Astrocyte of the spinal cord (primary cell): ENCODE data around the gene AMTN.
"Not testable (repeated sequence)": the region's sequence is repeated elsewhere in the genome, so short reads cannot be mapped to it uniquely, and the experiment has no call there.

Experiments
- DNase-seq: peaks from one replicate; pipeline ENCODE4 v3.0.0; 2011; ENCODE audit warnings: low read depth, low spot score
- H3K4me3 ChIP-seq: 2 replicates; pipeline ENCODE4 v1.5.1; 2011; ENCODE audit warnings: low read depth, mild to moderate bottlenecking, low read length, moderate library complexity
- in situ Hi-C: cut with HindIII; loops from 2 replicates; pipeline ENCODE4 v1.10.0; 2017; ENCODE audit warnings: low sequenced_read_pairs
- TF ChIP-seq, protein P1 (sequence below): IDR thresholded peaks from 2 replicates; pipeline ENCODE4 v1.5.1; 2012; ENCODE audit warnings: low read depth, mild to moderate bottlenecking, low read length, inconsistent platforms

AMTN gene, protein sequence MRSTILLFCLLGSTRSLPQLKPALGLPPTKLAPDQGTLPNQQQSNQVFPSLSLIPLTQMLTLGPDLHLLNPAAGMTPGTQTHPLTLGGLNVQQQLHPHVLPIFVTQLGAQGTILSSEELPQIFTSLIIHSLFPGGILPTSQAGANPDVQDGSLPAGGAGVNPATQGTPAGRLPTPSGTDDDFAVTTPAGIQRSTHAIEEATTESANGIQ

DNA sequence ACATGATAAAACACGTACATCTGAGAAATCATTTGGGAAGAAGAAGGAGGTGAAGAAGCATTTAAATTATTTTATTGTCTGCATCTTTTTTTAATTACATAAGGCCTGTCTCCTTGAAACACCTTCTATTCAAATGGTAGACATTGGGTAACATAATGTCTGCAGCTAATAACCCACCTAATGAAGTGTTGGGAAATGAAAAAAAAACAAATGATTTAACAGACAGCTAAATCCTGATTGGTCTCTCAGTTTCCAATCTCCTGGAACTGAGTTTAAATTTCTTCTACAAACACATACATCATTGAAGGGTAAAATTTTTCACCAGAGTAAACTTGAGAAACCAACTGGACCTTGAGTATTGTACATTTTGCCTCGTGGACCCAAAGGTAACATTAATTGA lies at the start of gene AMTN:
AMTN (plus strand) TSS at position 301 of the 400 bp plus-strand sequence. CDS start 209 bp downstream, outside the sequence.
- TF ChIP-seq, protein P1, sequence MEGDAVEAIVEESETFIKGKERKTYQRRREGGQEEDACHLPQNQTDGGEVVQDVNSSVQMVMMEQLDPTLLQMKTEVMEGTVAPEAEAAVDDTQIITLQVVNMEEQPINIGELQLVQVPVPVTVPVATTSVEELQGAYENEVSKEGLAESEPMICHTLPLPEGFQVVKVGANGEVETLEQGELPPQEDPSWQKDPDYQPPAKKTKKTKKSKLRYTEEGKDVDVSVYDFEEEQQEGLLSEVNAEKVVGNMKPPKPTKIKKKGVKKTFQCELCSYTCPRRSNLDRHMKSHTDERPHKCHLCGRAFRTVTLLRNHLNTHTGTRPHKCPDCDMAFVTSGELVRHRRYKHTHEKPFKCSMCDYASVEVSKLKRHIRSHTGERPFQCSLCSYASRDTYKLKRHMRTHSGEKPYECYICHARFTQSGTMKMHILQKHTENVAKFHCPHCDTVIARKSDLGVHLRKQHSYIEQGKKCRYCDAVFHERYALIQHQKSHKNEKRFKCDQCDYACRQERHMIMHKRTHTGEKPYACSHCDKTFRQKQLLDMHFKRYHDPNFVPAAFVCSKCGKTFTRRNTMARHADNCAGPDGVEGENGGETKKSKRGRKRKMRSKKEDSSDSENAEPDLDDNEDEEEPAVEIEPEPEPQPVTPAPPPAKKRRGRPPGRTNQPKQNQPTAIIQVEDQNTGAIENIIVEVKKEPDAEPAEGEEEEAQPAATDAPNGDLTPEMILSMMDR, result no peak
- no peak within 1 kb of the TSS for H3K4me3 ChIP-seq
- in situ Hi-C loops, result no loop called here
- no peak for DNase-seq

- TF ChIP-seq, protein P1, result no peak
- DNase-seq, result no peak
- in situ Hi-C loops, result no loop called here
Measured at GRCh38 chr4:70471897-70472296, 46.5 kb upstream of the AMTN start, which contains the start of gene MUC7. TSS of gene MUC7 (plus strand) at chr4:70472197. CDS start at chr4:70474022, 1,825 bp downstream.

GRCh38 chr4:70473679-70474078 lies 44.7 kb upstream of the AMTN start:
- no peak overlapping the region for H3K4me3 ChIP-seq
- TF ChIP-seq, protein P1, result no peak
- no peak for DNase-seq
- in situ Hi-C loops, result no loop called here

More at GRCh38 chr4:70471897-70472296, 46.5 kb upstream of the AMTN start, which contains the start of gene MUC7:
- no peak within 1 kb of the TSS for H3K4me3 ChIP-seq

DNA sequence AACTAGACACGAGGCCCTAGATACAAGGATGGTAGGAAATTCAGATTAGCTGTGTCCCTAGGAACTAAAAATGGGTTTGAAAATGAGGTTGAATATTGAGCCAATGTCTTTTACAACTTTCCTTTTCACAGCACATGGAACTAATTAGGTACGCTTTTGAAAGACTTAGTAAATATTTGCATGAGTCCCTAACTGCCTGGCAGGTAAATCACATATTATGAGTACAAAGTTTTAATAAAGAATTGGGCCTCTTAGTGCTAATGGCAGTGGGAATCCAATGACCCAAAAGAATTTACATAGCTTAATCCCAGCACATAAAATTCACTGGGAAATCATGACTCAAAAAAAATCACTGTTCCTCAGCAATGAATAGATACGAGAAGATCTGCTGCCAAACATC lies 29.6 kb upstream of the AMTN start:
- TF ChIP-seq, protein P1, result no peak
- in situ Hi-C loops, result no loop called here
- H3K4me3 ChIP-seq, result no peak overlapping the region
- no peak for DNase-seq

- TF ChIP-seq, protein P1, result no peak
- in situ Hi-C loops, result no loop called here
- DNase-seq, result no peak
- H3K4me3 ChIP-seq, result no peak overlapping the region
Measured at GRCh38 chr4:70496231-70496630, 22.1 kb upstream of the AMTN start.

GRCh38 chr4:70501838-70502237 lies 16.5 kb upstream of the AMTN start:
- DNase-seq, in situ Hi-C loops, H3K4me3 ChIP-seq: not testable (repeated sequence)

DNA sequence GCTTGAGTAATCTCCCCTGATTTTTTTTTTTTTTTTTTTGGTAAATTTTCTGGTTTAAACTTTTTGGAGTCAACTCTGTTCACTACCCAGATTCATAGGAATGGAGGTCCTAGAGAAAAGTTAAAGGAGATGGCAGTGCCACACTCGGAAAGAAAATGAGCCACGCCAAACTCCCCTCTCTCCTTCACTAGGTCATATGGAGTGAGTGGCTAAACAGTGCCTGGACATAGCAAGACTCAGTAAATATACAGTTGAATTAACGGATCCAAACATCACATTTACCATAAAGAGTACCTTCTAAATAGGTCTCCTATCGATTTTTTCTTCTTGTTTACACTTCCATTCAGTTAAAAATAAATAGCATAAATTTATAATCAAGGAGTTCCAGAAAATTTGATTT lies 13.6 kb upstream of the AMTN start:
- TF ChIP-seq, protein P1, result no peak
- in situ Hi-C loops, result no loop called here
- DNase-seq, result no peak
- no peak overlapping the region for H3K4me3 ChIP-seq
